Glomerular endothelial cell (primary cell): ENCODE results near the gene ARHGAP33. TPM values are rescaled to one million over a fixed set of nuclear protein-coding genes. Genes with fewer than 3 reads are reported as not detected.
"Not testable (repeated sequence)": the region's sequence is repeated elsewhere in the genome, so short reads cannot be mapped to it uniquely, and the experiment has no call there.

ENCODE experiments used
- DNase-seq: peaks from one replicate; pipeline ENCODE4 v3.0.0-alpha.2; 2011; ENCODE audit warnings: low read depth, low spot score; ENCODE audit errors: extremely low read depth
- total RNA-seq: library from RNA; depleted of rRNA; stranded (reverse); fragments of >200 nt; gene quantifications from 2 replicates; pipeline ENCODE4 v1.2.3, GENCODE V29; 2015

ARHGAP33 gene
- total RNA-seq, 1 donor from 2014 or later, result 5.0 TPM

DNA sequence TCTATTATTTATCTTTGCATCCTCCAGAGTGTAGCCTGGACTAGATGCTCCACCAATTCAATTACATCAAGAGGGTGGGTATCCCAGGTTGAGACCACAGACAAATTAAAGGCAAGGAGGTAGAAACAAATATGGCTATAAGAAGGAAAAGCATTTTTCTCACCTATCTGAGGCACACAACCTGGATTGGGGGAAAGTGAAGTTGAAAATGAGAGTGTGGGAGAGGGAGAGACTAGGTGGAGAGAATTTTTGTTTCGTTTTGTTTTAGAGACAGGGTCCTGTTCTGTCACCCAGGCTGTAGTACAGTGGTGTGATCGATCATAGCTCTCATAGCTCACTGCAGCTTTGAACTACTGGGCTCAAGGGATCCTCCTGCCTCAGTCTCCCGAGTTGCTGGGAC, 43.1 kb downstream of the ARHGAP33 start:
- DNase-seq, result no peak

DNA sequence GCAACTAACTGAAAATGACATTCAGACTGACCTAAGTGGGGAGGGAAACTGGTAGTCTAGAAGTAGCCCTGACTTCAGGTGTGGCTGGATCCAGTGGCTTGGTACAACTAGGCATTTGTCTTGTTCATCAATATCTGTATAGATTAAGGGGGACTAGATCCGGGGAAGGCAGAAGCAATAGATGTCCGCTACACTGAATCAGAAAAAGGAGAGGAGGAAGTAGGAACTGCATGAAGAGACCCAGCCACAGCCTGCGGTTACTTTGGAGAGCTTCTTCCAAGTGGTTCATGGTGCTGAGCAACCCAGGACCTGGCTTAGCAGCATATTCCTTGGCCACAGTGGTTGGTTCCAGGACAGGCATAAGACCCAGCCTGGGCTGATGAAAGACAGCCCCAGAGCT, 47.2 kb downstream of the ARHGAP33 start:
- DNase-seq, result no peak

DNA sequence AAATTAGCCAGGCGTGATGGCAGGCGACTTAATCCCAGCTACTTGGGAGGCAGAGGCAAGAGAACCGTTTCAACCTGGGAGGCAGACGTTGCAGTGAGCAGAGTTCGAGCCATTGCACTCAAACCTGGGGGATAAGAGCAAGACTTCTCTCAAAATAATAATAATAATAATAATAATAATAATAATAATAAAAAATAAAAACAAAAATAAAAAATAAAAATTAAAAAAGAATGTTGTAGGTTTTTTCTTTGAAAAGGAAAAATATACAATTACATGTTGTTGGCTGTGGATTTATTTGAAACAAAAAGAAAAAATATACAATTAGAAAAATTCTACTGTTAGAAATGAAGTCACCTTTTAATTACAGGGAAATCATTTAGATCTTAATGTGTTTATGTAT, 48.8 kb downstream of the ARHGAP33 start:
- DNase-seq, result no peak

DNA sequence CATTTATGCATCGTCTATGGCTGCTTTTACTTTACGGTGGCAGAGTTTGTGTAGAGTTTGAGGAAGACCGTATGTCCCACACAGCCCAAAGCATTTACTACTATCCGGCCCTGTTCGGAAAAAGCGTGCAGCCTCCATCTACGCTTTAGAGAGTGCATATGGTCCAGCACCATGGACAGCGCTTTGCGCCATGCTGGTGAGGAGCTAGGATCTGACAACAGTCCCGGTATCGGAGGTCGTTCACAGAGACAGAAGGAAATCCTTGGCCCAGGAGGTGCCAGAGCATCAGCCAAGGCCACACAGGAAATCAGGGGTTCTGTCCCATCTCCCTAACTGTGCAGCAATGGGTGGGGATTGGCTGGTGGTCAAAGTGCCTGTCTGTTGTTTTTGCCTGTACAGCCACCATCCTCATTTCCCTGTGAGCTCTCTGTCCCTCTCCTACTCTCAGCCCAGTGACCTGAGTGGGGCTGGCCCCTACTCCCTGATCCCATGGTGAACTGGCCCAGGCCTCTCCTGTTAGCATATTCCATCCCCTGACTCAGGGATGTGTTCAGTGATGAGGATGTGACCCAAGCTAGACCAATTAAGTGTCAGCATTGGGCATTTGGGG, 53.4 kb downstream of the ARHGAP33 start:
- peak; percentile 14 for DNase-seq

DNA sequence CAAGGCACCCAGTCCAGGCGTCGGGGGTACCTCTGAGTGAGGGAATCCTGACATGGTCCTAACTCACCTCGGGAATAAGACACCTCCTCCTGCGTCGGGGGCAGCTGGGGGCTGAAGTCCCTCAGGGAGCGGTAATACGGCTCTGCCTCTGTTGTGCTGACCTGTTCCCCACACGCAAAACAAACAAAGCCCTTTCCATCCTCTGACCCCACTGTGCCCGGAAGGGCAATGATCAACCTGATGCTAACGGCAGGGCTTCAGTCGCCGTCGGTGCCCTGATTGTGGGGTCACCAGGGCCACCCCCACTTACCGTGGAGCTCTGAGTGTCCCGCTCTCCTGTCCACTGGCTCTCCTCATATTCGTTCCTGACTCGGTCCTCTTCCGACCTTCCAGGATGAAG, 55.6 kb downstream of the ARHGAP33 start:
- DNase-seq, result no peak

DNA sequence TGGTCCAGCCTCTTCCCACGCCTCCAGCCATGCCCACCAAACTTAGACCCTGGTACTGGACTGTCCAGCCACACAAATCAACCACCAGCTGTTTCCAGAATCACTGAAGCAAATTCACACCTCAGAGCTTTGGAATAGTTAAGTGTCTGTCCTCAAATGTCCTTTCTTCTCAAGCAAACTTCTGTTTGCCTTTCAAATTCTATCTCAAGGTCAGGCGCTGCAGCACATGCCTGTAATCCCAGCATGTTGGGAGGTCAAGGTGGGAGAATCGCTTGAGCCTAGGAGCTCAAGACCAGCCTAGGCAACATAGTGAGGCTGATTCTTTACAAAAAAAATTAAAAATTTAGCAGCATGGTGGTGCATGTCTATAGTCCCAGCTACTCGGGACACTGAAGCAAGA, 56.7 kb downstream of the ARHGAP33 start:
- DNase-seq, result no peak

DNA sequence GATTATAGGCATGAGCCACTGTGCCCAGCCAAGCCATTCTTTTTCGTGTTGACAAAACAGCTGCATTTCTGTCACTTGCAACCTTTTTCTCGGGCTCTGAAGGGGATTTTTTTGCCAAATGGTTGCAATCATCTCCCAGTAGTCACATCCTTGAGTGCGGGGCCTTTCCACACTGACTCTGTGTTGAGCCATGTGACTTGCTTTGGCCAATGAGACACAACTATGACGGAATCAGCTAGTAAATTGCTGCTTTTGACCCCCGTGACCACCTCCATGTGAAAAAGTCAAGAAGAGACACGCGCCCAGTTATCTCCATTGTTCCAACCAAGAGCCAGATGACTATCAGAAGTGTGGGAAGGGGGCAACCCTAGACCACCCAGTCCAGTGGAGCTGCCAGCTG, 58.6 kb downstream of the ARHGAP33 start:
- no peak for DNase-seq

DNA sequence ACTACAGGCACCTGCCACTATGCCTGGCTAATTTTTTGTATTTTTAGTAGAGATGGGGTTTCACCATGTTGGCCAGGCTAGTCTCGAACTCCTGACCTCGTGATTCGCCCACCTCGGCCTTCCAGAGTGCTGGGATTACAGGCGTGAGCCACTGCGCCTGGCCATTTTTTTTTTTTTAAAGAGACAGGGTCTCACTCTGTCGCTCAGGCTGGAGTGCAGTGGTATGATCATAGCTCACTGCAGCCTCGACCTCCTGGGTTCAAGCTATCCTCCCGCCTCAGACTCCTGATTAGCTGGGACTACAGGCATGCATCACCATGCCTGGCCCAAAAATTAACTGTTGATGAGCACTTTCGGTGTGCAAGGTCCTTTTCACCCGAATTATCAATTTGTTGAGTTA, 60.7 kb downstream of the ARHGAP33 start:
- not testable (repeated sequence) for DNase-seq

Other genes starting within 250 kb of the ARHGAP33 start
- gene SBSN, start 247.3 kb upstream of the ARHGAP33 start, total RNA-seq, result not detected in 2 replicates
- not detected in 2 replicates for gene GAPDHS, start 242.1 kb upstream of the ARHGAP33 start, total RNA-seq
- gene TMEM147, start 229.9 kb upstream of the ARHGAP33 start, total RNA-seq, result 77.8 and 79.9 TPM in 2 replicates
- gene ATP4A, start 211.9 kb upstream of the ARHGAP33 start, total RNA-seq, result not detected in 2 replicates
- not detected in 2 replicates for gene PMIS2, start 189.4 kb upstream of the ARHGAP33 start, total RNA-seq
- gene HAUS5, start 162.8 kb upstream of the ARHGAP33 start, total RNA-seq, result 5.8 and 9.1 TPM in 2 replicates
- 98.4 and 110 TPM in 2 replicates for gene RBM42, start 146.5 kb upstream of the ARHGAP33 start, total RNA-seq
- gene ETV2, start 133.8 kb upstream of the ARHGAP33 start, total RNA-seq, result 0.70 and 2.3 TPM in 2 replicates
- gene COX6B1, start 127.2 kb upstream of the ARHGAP33 start, total RNA-seq, result 418 and 559 TPM in 2 replicates
- gene UPK1A, start 109.0 kb upstream of the ARHGAP33 start, total RNA-seq, result not detected in 2 replicates
- gene ZBTB32, start 71.0 kb upstream of the ARHGAP33 start, total RNA-seq, result not detected in 2 replicates
- gene KMT2B, start 57.6 kb upstream of the ARHGAP33 start, total RNA-seq, result 13.0 and 34.4 TPM in 2 replicates
- gene IGFLR1, start 33.1 kb upstream of the ARHGAP33 start, total RNA-seq, result 3.2 and 4.3 TPM in 2 replicates
- gene U2AF1L4, start 30.1 kb upstream of the ARHGAP33 start, total RNA-seq, result 5.6 and 8.7 TPM in 2 replicates
- 50.2 and 75.0 TPM in 2 replicates for gene PSENEN, start 29.9 kb upstream of the ARHGAP33 start, total RNA-seq
- gene LIN37, start 27.0 kb upstream of the ARHGAP33 start, total RNA-seq, result 9.7 and 18.7 TPM in 2 replicates
- 1.8 and 3.2 TPM in 2 replicates for gene HSPB6, start 18.5 kb upstream of the ARHGAP33 start, total RNA-seq
- 4.0 and 14.8 TPM in 2 replicates for gene PROSER3, start 17.4 kb upstream of the ARHGAP33 start, total RNA-seq
- not detected in 2 replicates for gene PRODH2, start 37.3 kb downstream of the ARHGAP33 start, total RNA-seq
- gene NPHS1, start 76.9 kb downstream of the ARHGAP33 start, total RNA-seq, result not detected in 2 replicates
- not detected in 2 replicates for gene KIRREL2, start 81.3 kb downstream of the ARHGAP33 start, total RNA-seq
- 7.3 and 14.9 TPM in 2 replicates for gene APLP1, start 93.0 kb downstream of the ARHGAP33 start, total RNA-seq
- 2.7 and 3.6 TPM in 2 replicates for gene NFKBID, start 125.0 kb downstream of the ARHGAP33 start, total RNA-seq
- gene HCST, start 127.0 kb downstream of the ARHGAP33 start, total RNA-seq, result not detected in 2 replicates
- not detected in 2 replicates for gene TYROBP, start 132.7 kb downstream of the ARHGAP33 start, total RNA-seq
- gene LRFN3, start 160.8 kb downstream of the ARHGAP33 start, total RNA-seq, result 13.3 and 24.3 TPM in 2 replicates
- 19.8 and 29.1 TPM in 2 replicates for gene SDHAF1, start 219.6 kb downstream of the ARHGAP33 start, total RNA-seq
- gene SYNE4, start 233.2 kb downstream of the ARHGAP33 start, total RNA-seq, result not detected in 2 replicates
- 22.5 and 35.5 TPM in 2 replicates for gene ALKBH6, start 238.6 kb downstream of the ARHGAP33 start, total RNA-seq